ENCODE measurements around the gene NUP98. TPM values are rescaled to one million over a fixed set of nuclear protein-coding genes. Genes with fewer than 3 reads are reported as not detected.

The NUP98 gene
- total and polyA plus RNA-seq, 4 donors: 10.9 to 75.0 (median 43.9) TPM

Small RNAs within 50 kb of the gene (small RNA-seq; reads per million reads assigned to genes)
- gene RF00019: not detected
- not detected for gene RNU6-1143P
- gene RNU7-50P: not detected

Other genes starting within 250 kb of the NUP98 start
- gene ART5, start 155.6 kb downstream of the NUP98 start, total RNA-seq: under 1 TPM; 0.17 to 0.93 TPM
- not detected for gene ART5, start 155.6 kb downstream of the NUP98 start, polyA plus RNA-seq
- not detected for gene ART1, start 152.4 kb downstream of the NUP98 start, total RNA-seq
- gene ART1, start 152.4 kb downstream of the NUP98 start, polyA plus RNA-seq: not detected
- 1 to 10 TPM in 1 of 2 donors, under 1 TPM in 1; 0.56 to 1.7 TPM for gene CHRNA10, start 126.2 kb downstream of the NUP98 start, total RNA-seq
- gene CHRNA10, start 126.2 kb downstream of the NUP98 start, polyA plus RNA-seq: under 1 TPM; 0.10 to 0.16 TPM
- 10 to 100 TPM; 11.6 to 12.3 TPM for gene PGAP2, start 11.0 kb upstream of the NUP98 start, total RNA-seq
- 10 to 100 TPM in 1 of 2 donors, 1 to 10 TPM in 1; 10.0 to 14.8 TPM for gene PGAP2, start 11.0 kb upstream of the NUP98 start, polyA plus RNA-seq
- gene RHOG, start 43.4 kb upstream of the NUP98 start, total RNA-seq: 10 to 100 TPM in 1 of 2 donors, 1 to 10 TPM in 1; 7.4 to 13.8 TPM
- gene RHOG, start 43.4 kb upstream of the NUP98 start, polyA plus RNA-seq: 10 to 100 TPM; 21.9 to 32.9 TPM
- gene STIM1, start 58.1 kb upstream of the NUP98 start, total RNA-seq: 10 to 100 TPM; 21.6 to 42.9 TPM
- 10 to 100 TPM; 19.7 to 28.5 TPM for gene STIM1, start 58.1 kb upstream of the NUP98 start, polyA plus RNA-seq